ENCODE results near the gene L3MBTL4. TPM values are rescaled to one million over a fixed set of nuclear protein-coding genes. Genes with fewer than 3 reads are reported as not detected.

L3MBTL4 gene
- total and polyA plus RNA-seq, 4 donors: 2.3 to 15.0 (median 5.0) TPM

- no peak for TF ChIP-seq JUND (IDR thresholded peaks at IDR 0.05)
- no peak for TF ChIP-seq GABPA (IDR thresholded peaks at IDR 0.05 in 1 of 2, conservative IDR thresholded peaks at IDR 0.05 in 1 of 2)
- no peak for TF ChIP-seq MAX (IDR thresholded peaks at IDR 0.05)
- no peak for TF ChIP-seq HNF4A (conservative IDR thresholded peaks at IDR 0.05)
- no peak for TF ChIP-seq ZBTB33 (IDR thresholded peaks at IDR 0.05)
- TF ChIP-seq HNF4G (IDR thresholded peaks at IDR 0.05): no peak
- no peak for TF ChIP-seq ATF3 (IDR thresholded peaks at IDR 0.05)
Observed at GRCh38 chr18:6044319-6044718, 370.4 kb downstream of the L3MBTL4 start (continued).

- TF ChIP-seq ZBTB33 (IDR thresholded peaks at IDR 0.05): no peak
- TF ChIP-seq GABPA (IDR thresholded peaks at IDR 0.05 in 1 of 2, conservative IDR thresholded peaks at IDR 0.05 in 1 of 2): no peak
- no peak for TF ChIP-seq HNF4A (conservative IDR thresholded peaks at IDR 0.05)
- no peak for TF ChIP-seq FOXA1 (IDR thresholded peaks at IDR 0.05)
- no peak for TF ChIP-seq JUND (IDR thresholded peaks at IDR 0.05)
- TF ChIP-seq RAD21 (IDR thresholded peaks at IDR 0.05): no peak
- no peak for TF ChIP-seq FOXA2 (IDR thresholded peaks at IDR 0.05)
- no peak for TF ChIP-seq TAF1 (conservative IDR thresholded peaks at IDR 0.05)
- TF ChIP-seq SP1 (IDR thresholded peaks at IDR 0.05): no peak
- TF ChIP-seq CTCF (IDR thresholded peaks at IDR 0.05; ENCODE audit: low read depth, low read length, missing input control): no peak
- DNase-seq (ENCODE audit: low spot score): no peak
- Histone ChIP-seq H3K27me3 (ENCODE audit: control insufficient read depth in 4 of 4, insufficient read depth in 4 of 4, low read length in 3 of 4) (no peaks in the 10 kb centered on the region), H3K9ac (ENCODE audit: low read depth in 1 of 2, low read length in 2 of 2) (no peak overlapping the region), H3K36me3 (ENCODE audit: control insufficient read depth in 4 of 4, insufficient read depth in 3 of 4, low read depth in 1 of 4, low read length in 3 of 4) (peaks cover 0 to 3% (median 0%) of the 10 kb centered on the region in 4 donors), H3K4me1 (ENCODE audit: control insufficient read depth in 4 of 4, insufficient read depth in 4 of 4, low read length in 3 of 4) (no peaks in the 10 kb centered on the region), H3K4me3 (ENCODE audit: low read depth in 1 of 3, low read length in 3 of 3) (no peak overlapping the region), H3K9me3 (ENCODE audit: control insufficient read depth in 4 of 4, low read length in 3 of 4) (peaks cover 0 to 8% (median 3%) of the 10 kb centered on the region in 4 donors), H3K27ac (ENCODE audit: low read depth in 1 of 2, low read length in 2 of 2) (no peak overlapping the region)
- WGBS: 92% methylated on average over 2 of the region's 2 CpGs
Observed at GRCh38 chr18:6039055-6039454, 375.7 kb downstream of the L3MBTL4 start.

GRCh38 chr18:6031442-6031841 lies 383.3 kb downstream of the L3MBTL4 start:
- H3K9me3 ChIP-seq (ENCODE audit: control insufficient read depth in 4 of 4, low read length in 3 of 4): peaks cover 0 to 5% (median 2%) of the 10 kb centered on the region in 4 donors
- H3K36me3 ChIP-seq (ENCODE audit: control insufficient read depth in 4 of 4, insufficient read depth in 3 of 4, low read depth in 1 of 4, low read length in 3 of 4): peaks cover 0 to 3% (median 0%) of the 10 kb centered on the region in 4 donors
- H3K4me3 ChIP-seq (ENCODE audit: low read depth in 1 of 3, low read length in 3 of 3): no peak overlapping the region
- WGBS: 29% methylated on average over 2 of the region's 2 CpGs
- DNase-seq (ENCODE audit: low spot score): no peak
- H3K4me1 ChIP-seq (ENCODE audit: control insufficient read depth in 4 of 4, insufficient read depth in 4 of 4, low read length in 3 of 4): peaks cover 0 to 7% (median 0%) of the 10 kb centered on the region in 4 donors
- H3K27me3 ChIP-seq (ENCODE audit: control insufficient read depth in 4 of 4, insufficient read depth in 4 of 4, low read length in 3 of 4): no peaks in the 10 kb centered on the region
- H3K9ac ChIP-seq (ENCODE audit: low read depth in 1 of 2, low read length in 2 of 2): no peak overlapping the region
- H3K27ac ChIP-seq (ENCODE audit: low read depth in 1 of 2, low read length in 2 of 2): peak overlapping the region in 1 of 2 donors; percentile 13
- TF ChIP-seq FOXA2 (IDR thresholded peaks at IDR 0.05) (peak; percentile 64), JUND (IDR thresholded peaks at IDR 0.05) (peak; percentile 44 to 61), ATF3 (IDR thresholded peaks at IDR 0.05) (no peak), REST (IDR thresholded peaks at IDR 0.05) (peak; percentile 66), SP1 (IDR thresholded peaks at IDR 0.05) (peak; percentile 61), MAX (IDR thresholded peaks at IDR 0.05) (peak; percentile 79), TAF1 (conservative IDR thresholded peaks at IDR 0.05) (no peak), NR2F2 (IDR thresholded peaks at IDR 0.05) (peak; percentile 10), RXRA (IDR thresholded peaks at IDR 0.05) (peak; percentile 82 to 90), FOXA1 (IDR thresholded peaks at IDR 0.05) (peak; percentile 28), EGR1 (IDR thresholded peaks at IDR 0.05; ENCODE audit: low read depth in 2 of 2) (peak in 1 of 2 donors; percentile 75)

Measured in liver (tissue), 9 donors.